ENCODE measurements around the gene ABCC10.
"Not testable (repeated sequence)": the region's sequence is repeated elsewhere in the genome, so short reads cannot be mapped to it uniquely, and the experiment has no call there.

The ABCC10 gene

DNA sequence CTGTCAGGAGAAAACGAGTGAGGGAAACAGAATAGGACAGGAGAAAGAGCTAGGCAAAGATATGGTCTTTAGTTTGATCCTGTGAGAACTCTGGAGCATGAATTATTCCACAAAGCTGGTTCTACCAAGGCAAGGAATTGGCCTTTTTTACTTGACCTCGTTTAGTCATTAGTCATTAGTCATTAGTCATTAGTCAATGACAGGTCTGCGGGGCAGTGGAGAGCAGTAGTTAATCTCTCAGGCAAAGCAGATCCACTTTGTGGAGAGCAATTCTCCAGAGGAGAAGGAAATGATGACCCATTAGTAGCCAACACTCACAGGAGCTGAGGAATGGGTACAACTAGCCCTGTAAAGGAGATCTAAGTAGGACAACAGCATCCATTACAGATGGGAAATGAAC lies 22.0 kb upstream of the ABCC10 start:
- Histone ChIP-seq H3K4me1 (no peaks in the 10 kb centered on the region), H3K4me3 (no peak overlapping the region), H3K36me3 (no peaks in the 10 kb centered on the region), H4K20me1 (no peaks in the 10 kb centered on the region), H3K9ac (no peak overlapping the region), H3K27ac (no peak overlapping the region), H3K9me3 (replicated peaks in 1 of 11) (0 out of 22 replicates have a peak, but pooled peaks cover 0 to 4% (median 0%) of the 10 kb centered on the region in 11 experiments), H3K27me3 (no peaks in the 10 kb centered on the region), H3K4me2 (no peak overlapping the region)
- TF ChIP-seq Cebpa-rat (IDR thresholded peaks at IDR 0.05) = no peak

DNA sequence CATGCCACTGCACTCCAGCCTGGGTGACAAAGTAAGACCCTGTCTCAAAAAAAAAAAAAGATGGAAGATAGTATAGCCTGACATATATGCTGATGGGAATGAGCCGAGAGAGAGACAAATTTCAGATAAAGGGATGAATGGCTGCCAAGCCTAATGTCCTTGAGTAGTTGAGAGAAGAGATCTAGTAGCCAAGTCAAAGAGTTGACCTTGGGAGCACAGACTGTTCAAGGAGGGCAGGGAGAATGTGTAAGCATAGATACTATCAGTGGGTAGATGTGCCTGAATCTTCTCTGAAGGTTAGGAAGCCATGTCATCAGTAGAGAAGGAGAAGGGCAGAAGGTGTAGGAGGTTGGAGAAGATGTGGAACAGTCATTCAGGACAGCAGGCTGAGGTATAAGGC lies 20.0 kb upstream of the ABCC10 start:
- no peak overlapping the region for H3K4me3 ChIP-seq
- H3K27ac ChIP-seq = no peak overlapping the region
- no peak for TF ChIP-seq Cebpa-rat (IDR thresholded peaks at IDR 0.05)
- H3K9ac ChIP-seq = no peak overlapping the region
- no peak overlapping the region for H3K4me2 ChIP-seq
- no peaks in the 10 kb centered on the region for H3K4me1 ChIP-seq
- no peaks in the 10 kb centered on the region for H4K20me1 ChIP-seq
- H3K9me3 ChIP-seq (replicated peaks in 1 of 11) = peaks cover under 1 to 7% (median 2%) of the 10 kb centered on the region in 11 experiments; a peak in 18 of 22 replicates
- H3K27me3 ChIP-seq = no peaks in the 10 kb centered on the region
- no peaks in the 10 kb centered on the region for H3K36me3 ChIP-seq

DNA sequence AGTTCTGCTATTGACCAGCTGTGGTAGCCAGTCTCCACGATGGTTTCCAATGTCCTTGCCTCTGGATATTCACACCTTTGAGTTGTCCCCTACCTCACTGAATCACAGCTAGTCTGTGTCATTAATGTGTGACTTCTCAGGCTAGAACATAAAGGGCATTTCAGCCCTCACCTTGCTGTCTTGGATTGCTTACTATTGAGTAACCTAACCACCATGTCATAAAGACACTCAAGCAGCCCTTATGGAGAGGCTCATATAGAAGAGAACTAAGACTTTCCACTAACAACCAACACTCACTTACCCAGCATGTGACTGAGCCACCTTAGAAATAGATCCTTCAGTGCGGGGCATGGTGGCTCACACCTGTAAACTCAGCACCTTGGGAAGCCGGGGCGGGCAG lies 19.1 kb upstream of the ABCC10 start:
- Histone ChIP-seq H3K4me3 (no peak overlapping the region), H3K27me3 (no peaks in the 10 kb centered on the region), H4K20me1 (no peaks in the 10 kb centered on the region), H3K27ac (no peak overlapping the region), H3K4me1 (no peaks in the 10 kb centered on the region), H3K9ac (no peak overlapping the region), H3K4me2 (no peak overlapping the region), H3K9me3 (replicated peaks in 1 of 11) (peaks cover 10 to 17% (median 12%) of the 10 kb centered on the region in 11 experiments), H3K36me3 (no peaks in the 10 kb centered on the region; a peak in 1 of 22 replicates)
- TF ChIP-seq Cebpa-rat (IDR thresholded peaks at IDR 0.05) = no peak

DNA sequence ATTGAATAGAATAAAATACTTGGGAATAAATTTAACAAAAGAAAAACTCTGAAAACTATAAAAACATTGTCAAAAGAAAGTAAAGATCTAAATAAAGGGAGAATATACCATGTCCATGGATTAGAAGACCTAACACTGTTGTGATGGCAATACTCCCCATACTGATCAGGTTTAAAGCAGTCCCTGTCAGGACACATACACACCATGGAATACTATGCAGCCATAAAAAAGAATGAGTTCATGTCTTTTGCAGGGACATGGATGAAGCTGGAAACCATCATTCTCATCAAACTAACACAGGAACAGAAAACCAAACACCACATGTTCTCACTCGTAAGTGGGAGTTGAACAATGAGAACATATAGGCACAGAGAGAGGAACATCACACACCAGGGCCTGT lies 16.6 kb upstream of the ABCC10 start:
- peaks cover 15 to 23% (median 19%) of the 10 kb centered on the region in 11 experiments for H3K9me3 ChIP-seq (replicated peaks in 1 of 11)

DNA sequence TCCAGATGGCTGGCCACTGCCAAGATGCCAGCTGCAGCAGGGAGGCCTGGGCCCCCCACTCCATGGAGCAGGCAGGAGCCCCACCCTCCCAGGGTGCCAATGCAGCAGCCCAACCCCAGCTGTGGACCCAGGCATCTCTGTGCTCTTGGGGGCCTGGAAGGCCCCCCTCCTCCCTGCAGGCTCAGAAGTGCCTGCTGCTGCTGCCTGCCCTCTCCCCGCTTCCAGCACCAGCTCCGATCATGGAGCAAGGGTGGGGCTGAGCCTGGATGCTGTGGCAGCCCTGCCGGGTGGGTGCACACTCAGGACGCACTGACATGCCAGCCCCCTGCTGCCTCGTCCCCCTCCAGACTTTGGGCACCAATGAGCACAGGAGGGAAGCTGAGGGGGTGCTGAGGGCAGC lies 14.8 kb upstream of the ABCC10 start:
- Histone ChIP-seq H3K4me1 (no peaks in the 10 kb centered on the region), H3K4me3 (no peak overlapping the region; a peak in 1 of 20 replicates), H4K20me1 (no peaks in the 10 kb centered on the region), H3K9me3 (replicated peaks in 1 of 11) (peaks cover 15 to 23% (median 19%) of the 10 kb centered on the region in 11 experiments), H3K27ac (no peak overlapping the region), H3K9ac (no peak overlapping the region), H3K4me2 (no peak overlapping the region), H3K27me3 (no peaks in the 10 kb centered on the region), H3K36me3 (no peaks in the 10 kb centered on the region; a peak in 1 of 22 replicates)
- TF ChIP-seq Cebpa-rat (IDR thresholded peaks at IDR 0.05) = no peak

More for the DNA sequence above, 16.6 kb upstream of the ABCC10 start:
- H3K27me3 ChIP-seq, H3K36me3 ChIP-seq, H3K4me3 ChIP-seq, H3K27ac ChIP-seq, H3K4me2 ChIP-seq, H3K4me1 ChIP-seq, H4K20me1 ChIP-seq, H3K9ac ChIP-seq: not testable (repeated sequence)

DNA sequence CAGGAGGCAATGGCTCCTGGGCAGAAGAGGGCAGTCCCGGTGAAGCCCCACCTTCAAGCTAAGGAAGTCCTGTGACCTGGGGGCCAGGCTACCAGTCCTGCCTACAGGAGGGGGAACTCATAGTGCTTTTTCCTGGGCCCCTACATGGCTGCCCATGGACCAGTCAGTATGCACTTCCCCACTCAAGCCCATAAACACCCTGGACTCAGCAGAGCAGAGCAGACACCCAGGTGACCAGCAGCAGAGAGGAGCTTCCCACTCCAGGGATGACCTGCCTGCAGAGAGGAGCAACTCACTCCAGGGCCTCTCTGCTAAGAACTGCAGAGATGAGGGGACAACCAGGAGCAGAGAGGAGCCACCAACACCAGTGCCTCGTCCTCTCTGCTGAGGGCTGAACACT lies 14.3 kb upstream of the ABCC10 start:
- Histone ChIP-seq H3K4me3 (no peak overlapping the region), H4K20me1 (no peaks in the 10 kb centered on the region), H3K27me3 (no peaks in the 10 kb centered on the region), H3K36me3 (no peaks in the 10 kb centered on the region; a peak in 1 of 22 replicates), H3K4me2 (no peak overlapping the region), H3K9me3 (replicated peaks in 1 of 11) (peaks cover 15 to 23% (median 19%) of the 10 kb centered on the region in 11 experiments), H3K4me1 (no peaks in the 10 kb centered on the region), H3K27ac (no peak overlapping the region), H3K9ac (no peak overlapping the region)
- no peak for TF ChIP-seq Cebpa-rat (IDR thresholded peaks at IDR 0.05)

DNA sequence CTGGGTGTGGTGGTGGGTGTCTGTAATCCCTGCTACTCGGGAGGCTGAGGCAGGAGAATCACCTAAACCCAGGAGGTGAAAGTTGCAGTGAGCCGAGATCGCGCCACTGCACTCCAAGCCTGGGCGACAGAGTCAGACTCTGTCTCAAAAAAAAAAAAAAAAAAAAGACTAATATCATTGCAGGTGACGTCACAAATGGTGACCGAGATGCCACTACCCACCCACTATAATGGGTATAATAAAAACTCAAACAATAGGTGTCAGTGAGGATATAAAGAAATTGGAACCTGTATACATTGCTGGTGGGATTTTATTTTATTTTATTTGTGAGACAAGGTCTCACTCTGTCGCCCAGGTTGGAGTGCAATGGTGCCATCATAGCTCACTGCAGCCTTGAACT lies 12.1 kb upstream of the ABCC10 start:
- not testable (repeated sequence) for H3K27me3 ChIP-seq, H3K36me3 ChIP-seq, H3K4me1 ChIP-seq, H3K4me2 ChIP-seq, H4K20me1 ChIP-seq, H3K27ac ChIP-seq, H3K4me3 ChIP-seq, H3K9ac ChIP-seq
- H3K9me3 ChIP-seq (replicated peaks in 1 of 11) = peaks cover 18 to 29% (median 24%) of the 10 kb centered on the region in 11 experiments

DNA sequence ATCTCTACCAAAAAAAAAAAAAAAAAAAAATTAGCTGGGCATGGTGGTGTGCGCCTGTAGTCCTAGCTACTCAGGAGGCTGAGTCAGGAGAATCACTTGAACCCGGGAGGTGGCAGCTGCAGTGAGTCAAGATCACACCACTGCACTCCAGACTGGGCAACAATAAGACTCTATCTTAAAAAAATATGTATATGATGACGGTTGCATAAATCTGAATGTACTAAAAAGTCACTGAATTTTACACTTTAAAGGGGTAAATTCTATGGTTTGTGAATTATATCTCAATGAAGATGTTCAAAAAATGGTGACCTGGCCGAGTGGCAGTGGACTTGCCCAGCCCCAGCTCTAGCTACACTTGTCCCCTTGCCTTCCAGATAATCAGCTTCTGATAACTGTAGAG lies 10.4 kb upstream of the ABCC10 start:
- no peaks in the 10 kb centered on the region for H3K4me1 ChIP-seq
- H3K27ac ChIP-seq = no peak overlapping the region
- no peak overlapping the region for H3K4me3 ChIP-seq
- no peak overlapping the region for H3K4me2 ChIP-seq
- H3K9ac ChIP-seq = no peak overlapping the region
- H3K36me3 ChIP-seq = no peaks in the 10 kb centered on the region; a peak in 1 of 22 replicates
- no peaks in the 10 kb centered on the region for H4K20me1 ChIP-seq
- no peak for TF ChIP-seq Cebpa-rat (IDR thresholded peaks at IDR 0.05)
- H3K27me3 ChIP-seq = no peaks in the 10 kb centered on the region
- H3K9me3 ChIP-seq (replicated peaks in 1 of 11) = peaks cover 18 to 34% (median 25%) of the 10 kb centered on the region in 11 experiments

DNA sequence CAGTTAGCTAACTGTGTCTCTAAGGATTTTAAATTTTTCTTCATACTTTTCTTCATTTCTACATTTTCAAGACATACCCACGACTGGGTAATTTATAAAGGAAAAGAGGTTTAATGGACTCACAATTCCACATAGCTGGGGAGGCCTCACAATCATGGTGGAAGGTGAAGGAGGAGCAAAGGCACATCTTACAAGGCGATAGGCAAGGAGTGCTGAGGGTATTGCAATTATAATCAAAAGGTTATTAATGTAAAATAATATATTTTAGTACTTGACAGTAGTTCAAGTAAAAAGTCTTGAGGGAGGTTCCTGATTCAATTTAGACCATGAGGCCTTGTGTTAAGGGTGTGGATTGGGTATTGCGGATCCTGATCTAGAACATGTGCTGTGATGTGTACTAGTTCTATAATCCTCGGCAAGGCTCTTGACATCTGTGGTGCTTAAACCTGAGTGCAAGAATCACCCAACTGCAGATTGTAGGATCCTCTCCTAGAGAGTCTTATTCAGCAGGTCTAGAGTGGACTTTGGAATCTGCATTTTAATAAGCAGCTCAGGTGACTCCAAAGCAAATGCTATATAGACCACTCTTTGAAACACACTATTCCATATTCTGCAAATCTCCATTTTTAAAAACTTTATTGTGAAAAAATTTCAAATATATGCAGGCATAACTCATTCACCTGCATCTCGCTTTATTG lies 7.2 kb upstream of the ABCC10 start:
- Histone ChIP-seq H3K9ac (no peak overlapping the region), H3K36me3 (no peaks in the 10 kb centered on the region), H3K27me3 (no peaks in the 10 kb centered on the region), H3K4me1 (no peaks in the 10 kb centered on the region), H3K4me2 (no peak overlapping the region), H3K27ac (no peak overlapping the region), H4K20me1 (no peaks in the 10 kb centered on the region), H3K9me3 (replicated peaks in 1 of 11) (peaks cover 7 to 35% (median 17%) of the 10 kb centered on the region in 11 experiments; a peak in 17 of 22 replicates), H3K4me3 (no peak overlapping the region)
- TF ChIP-seq Cebpa-rat (IDR thresholded peaks at IDR 0.05) = no peak

DNA sequence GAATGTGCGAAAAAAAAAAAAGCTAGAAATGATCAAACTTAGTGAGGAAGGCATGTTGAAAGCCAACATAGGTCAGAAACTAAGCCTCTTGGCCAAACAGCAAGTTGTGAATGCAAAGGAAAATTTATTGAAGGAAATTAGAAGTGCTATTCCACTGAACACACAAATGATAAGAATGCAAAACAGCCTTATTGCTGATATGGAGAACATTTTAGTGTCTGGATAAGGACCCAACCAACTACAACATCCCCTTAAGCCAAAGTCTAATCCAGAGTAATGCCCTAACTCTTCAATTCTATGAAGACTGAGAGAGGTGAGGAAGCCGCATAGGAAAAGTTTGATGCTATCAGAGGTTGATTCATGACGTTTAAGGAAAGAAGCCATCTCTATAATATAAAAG lies 5.5 kb upstream of the ABCC10 start:
- H3K27ac ChIP-seq = no peak overlapping the region
- no peak overlapping the region for H3K9ac ChIP-seq
- no peaks in the 10 kb centered on the region for H4K20me1 ChIP-seq
- no peaks in the 10 kb centered on the region for H3K36me3 ChIP-seq
- H3K4me1 ChIP-seq = peaks cover 0 to 3% (median 1%) of the 10 kb centered on the region in 10 experiments; a peak in 11 of 20 replicates
- H3K9me3 ChIP-seq (replicated peaks in 1 of 11) = peaks cover 7 to 44% (median 26%) of the 10 kb centered on the region in 11 experiments; a peak in 17 of 22 replicates
- H3K27me3 ChIP-seq = no peaks in the 10 kb centered on the region
- no peak for TF ChIP-seq Cebpa-rat (IDR thresholded peaks at IDR 0.05)
- no peak overlapping the region for H3K4me2 ChIP-seq
- H3K4me3 ChIP-seq = no peak overlapping the region

DNA sequence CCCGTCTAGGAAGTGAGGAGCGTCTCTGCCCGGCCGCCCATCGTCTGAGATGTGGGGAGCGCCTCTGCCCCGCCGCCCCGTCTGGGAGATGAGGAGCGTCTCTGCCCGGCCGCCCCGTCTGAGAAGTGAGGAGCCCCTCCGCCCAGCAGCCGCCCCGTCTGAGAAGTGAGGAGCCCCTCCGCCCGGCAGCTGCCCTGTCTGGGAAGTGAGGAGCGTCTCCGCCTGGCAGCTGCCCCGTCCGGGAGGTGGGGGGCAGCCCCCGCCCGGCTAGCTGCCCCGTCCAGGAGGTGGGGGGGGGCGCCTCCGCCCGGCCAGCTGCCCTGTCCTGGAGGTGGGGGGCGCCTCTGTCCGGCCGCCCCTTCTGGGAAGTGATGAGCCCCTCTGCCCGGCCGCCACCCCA lies 2.3 kb upstream of the ABCC10 start:
- H3K36me3 ChIP-seq, H4K20me1 ChIP-seq, H3K4me3 ChIP-seq, H3K27me3 ChIP-seq, H3K4me2 ChIP-seq, H3K27ac ChIP-seq, H3K9ac ChIP-seq: not testable (repeated sequence)
- peaks cover 16 to 24% (median 23%) of the 10 kb centered on the region in 10 experiments for H3K4me1 ChIP-seq
- peaks cover 4 to 40% (median 24%) of the 10 kb centered on the region in 11 experiments; a peak in 17 of 22 replicates for H3K9me3 ChIP-seq (replicated peaks in 1 of 11)
